Gastroesophageal sphincter (tissue), 4 donors: Measurements from ENCODE around the gene ASPRV1. TPM values are rescaled to one million over a fixed set of nuclear protein-coding genes. Genes with fewer than 3 reads are reported as not detected.

Source experiments
- ATAC-seq: fragments of 150-250 bp; one replicate; pipeline ENCODE4 v1.9.1; 2016; ENCODE audit warnings: mild to moderate bottlenecking, moderate library complexity
- H3K27ac ChIP-seq, 4 donors: fragments of 200-600 bp; sonication (generic) in 3 of 4; 1 replicate in 3 of 4; 2 replicates in 1 of 4; pipeline ENCODE4 v1.5.1; 2016 to 2019
- H3K27me3 ChIP-seq: fragments of 200-600 bp; sonication (generic); one replicate; pipeline ENCODE4 v1.5.1; 2019
- H3K36me3 ChIP-seq, 2 donors: fragments of 200-600 bp; sonication (generic); one replicate each; pipeline ENCODE4 v1.5.1; 2019; ENCODE audit warnings: control low read depth in 1 of 2
- H3K4me1 ChIP-seq, 3 donors: fragments of 200-600 bp; sonication (generic); 1 replicate in 2 of 3; 2 replicates in 1 of 3; pipeline ENCODE4 v1.5.1; 2016 to 2019; ENCODE audit warnings: control low read depth in 2 of 3
- H3K4me3 ChIP-seq, 2 donors: fragments of 200-600 bp; sonication (generic); one replicate each; pipeline ENCODE4 v1.5.1; 2019; ENCODE audit warnings: mild to moderate bottlenecking in 1 of 2, moderate library complexity in 1 of 2
- H3K9me3 ChIP-seq, 3 donors: fragments of 200-600 bp; sonication (generic); one replicate each; pipeline ENCODE4 v1.5.1; 2017 to 2019; ENCODE audit warnings: control low read depth in 2 of 3
- EP300 ChIP-seq: sonication (generic); formaldehyde crosslinking; IDR thresholded peaks from one replicate; pipeline ENCODE4 v1.6.1; 2017; ENCODE audit warnings: antibody characterized with exemption, mild to moderate bottlenecking
- POLR2A ChIP-seq, 2 donors: fragments of 450-650 bp; IDR thresholded peaks; one replicate each; pipeline ENCODE4 v1.6.1; 2017; ENCODE audit warnings: antibody characterized with exemption in 2 of 2, mild to moderate bottlenecking in 2 of 2, moderate library complexity in 1 of 2
- POLR2AphosphoS5 ChIP-seq: sonication (generic); formaldehyde crosslinking; IDR thresholded peaks from one replicate; pipeline ENCODE4 v1.6.1; 2017; ENCODE audit warnings: antibody characterized with exemption
- WGBS, 2 donors: methylation state at CpG; one replicate each; pipeline ENCODE4 v1.1.5; 2018; ENCODE audit warnings: low coverage in 1 of 2; 5-methylcytosine and 5-hydroxymethylcytosine counted together
- total RNA-seq, 4 donors: library from RNA; depleted of rRNA; stranded (reverse); fragments of >200 nt; gene quantifications; one replicate each; pipeline ENCODE4 v1.1.0, GENCODE V29; 2016
- TF ChIP-seq, protein P1 (sequence below), 4 experiments: fragments of 200-600 bp in 2 of 4; fragments of 450-650 bp in 2 of 4; sonication (generic) in 1 of 4; IDR thresholded peaks; one replicate each; pipeline ENCODE4 v1.5.1; 2017 to 2019; ENCODE audit warnings: antibody characterized with exemption in 4 of 4, mild to moderate bottlenecking in 2 of 4, moderate library complexity in 2 of 4

Gene ASPRV1
- 1 to 10 TPM; 1.0 to 1.4 (median 1.3) TPM for total RNA-seq

DNA sequence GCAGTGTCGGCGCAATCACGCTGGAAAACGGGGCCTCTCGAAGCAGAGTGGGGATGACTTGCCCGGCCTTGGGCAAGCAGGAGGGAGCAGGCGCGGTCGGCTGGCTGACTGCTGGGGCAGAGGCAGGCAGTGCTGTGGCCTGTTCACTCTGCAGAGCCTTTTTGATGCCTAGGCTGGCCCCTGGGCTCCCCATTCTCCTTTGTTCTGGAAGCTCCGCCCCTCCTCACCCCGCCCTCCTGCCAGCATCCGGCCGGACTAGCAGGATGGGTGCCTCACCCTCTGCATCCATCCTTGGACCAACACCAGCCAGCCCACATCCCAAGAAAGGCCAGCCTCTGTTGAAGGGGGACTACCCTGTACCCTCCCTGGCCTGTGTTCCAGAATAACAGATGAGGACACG lies at the start of gene ASPRV1:
Gene ASPRV1, minus strand, starts transcription at position 136 of the 400 bp plus-strand sequence. CDS start 195 bp downstream, outside the sequence.
- TF ChIP-seq POLR2A (IDR thresholded peaks at IDR 0.05) (no peak), EP300 (no peak)
- 47% methylated on average over 3 of the region's 14 CpGs; no CpG with 5 or more reads in 1 of the 2 donors for WGBS, 2 donors
- Histone ChIP-seq H3K27me3 (no peaks in the 10 kb centered on the region), H3K36me3 (no peaks in the 10 kb centered on the region), H3K27ac (no peak within 1 kb of the TSS), H3K4me1 (no peaks in the 10 kb centered on the region), H3K4me3 (no peak within 1 kb of the TSS), H3K9me3 (no peaks in the 10 kb centered on the region)
- ATAC-seq, result no peak

GRCh38 chr2:70010576-70011111 lies 49.2 kb upstream of the ASPRV1 start:
- Histone ChIP-seq H3K27me3 (no peaks in the 10 kb centered on the region), H3K27ac (no peak overlapping the region), H3K36me3 (peaks cover 0 to 14% of the 10 kb centered on the region in 2 donors), H3K4me1 (no peaks in the 10 kb centered on the region), H3K4me3 (no peak overlapping the region), H3K9me3 (no peaks in the 10 kb centered on the region)
- ATAC-seq, result no peak
- TF ChIP-seq EP300 (no peak), POLR2A (IDR thresholded peaks at IDR 0.05) (no peak), POLR2AphosphoS5 (no peak)
- TF ChIP-seq, protein P1, sequence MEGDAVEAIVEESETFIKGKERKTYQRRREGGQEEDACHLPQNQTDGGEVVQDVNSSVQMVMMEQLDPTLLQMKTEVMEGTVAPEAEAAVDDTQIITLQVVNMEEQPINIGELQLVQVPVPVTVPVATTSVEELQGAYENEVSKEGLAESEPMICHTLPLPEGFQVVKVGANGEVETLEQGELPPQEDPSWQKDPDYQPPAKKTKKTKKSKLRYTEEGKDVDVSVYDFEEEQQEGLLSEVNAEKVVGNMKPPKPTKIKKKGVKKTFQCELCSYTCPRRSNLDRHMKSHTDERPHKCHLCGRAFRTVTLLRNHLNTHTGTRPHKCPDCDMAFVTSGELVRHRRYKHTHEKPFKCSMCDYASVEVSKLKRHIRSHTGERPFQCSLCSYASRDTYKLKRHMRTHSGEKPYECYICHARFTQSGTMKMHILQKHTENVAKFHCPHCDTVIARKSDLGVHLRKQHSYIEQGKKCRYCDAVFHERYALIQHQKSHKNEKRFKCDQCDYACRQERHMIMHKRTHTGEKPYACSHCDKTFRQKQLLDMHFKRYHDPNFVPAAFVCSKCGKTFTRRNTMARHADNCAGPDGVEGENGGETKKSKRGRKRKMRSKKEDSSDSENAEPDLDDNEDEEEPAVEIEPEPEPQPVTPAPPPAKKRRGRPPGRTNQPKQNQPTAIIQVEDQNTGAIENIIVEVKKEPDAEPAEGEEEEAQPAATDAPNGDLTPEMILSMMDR (IDR thresholded peaks at IDR 0.05), result no peak
- WGBS, 2 donors, result 17 to 50% methylated on average over 1 of the region's 2 CpGs

DNA sequence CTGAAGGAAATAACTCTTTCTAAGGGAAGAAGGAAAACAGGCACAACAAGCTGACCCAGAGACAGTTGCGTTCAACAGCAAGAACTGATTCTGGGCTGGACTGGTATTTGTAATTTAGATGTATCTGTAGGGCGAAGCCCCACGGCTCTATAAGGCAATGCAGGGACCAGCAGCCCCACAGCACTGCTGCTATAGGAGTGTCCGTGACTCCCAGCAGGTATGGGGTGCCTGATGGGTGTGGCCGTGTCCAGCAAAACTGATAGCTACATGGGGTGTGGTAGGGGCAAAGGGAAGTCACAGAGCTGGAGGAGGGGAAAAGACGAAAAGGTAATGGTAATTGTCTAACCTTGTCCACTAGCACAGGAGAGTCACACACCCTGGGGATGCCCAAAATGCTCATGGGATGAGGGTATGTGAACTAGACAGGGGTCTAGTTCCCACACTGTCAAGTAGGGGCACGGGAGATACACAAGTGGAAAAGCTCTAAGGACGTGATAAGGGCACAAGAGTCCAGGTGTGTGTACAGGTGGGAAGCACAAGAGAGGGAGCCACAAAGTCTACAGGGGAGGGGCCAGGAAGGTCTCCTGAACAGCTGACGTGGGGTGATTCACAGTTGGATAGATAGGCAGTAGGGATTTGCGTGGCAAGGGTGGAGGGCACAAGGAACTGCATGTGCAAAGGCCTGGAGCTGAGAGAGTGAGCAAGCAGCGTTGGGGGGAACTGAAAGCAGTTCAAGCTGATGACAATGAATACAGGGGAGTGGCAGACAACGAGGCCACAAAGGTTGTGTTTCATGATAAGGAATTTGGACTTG lies 48.5 kb upstream of the ASPRV1 start:
- Histone ChIP-seq H3K4me3 (no peak overlapping the region), H3K27ac (no peak overlapping the region), H3K9me3 (no peaks in the 10 kb centered on the region), H3K27me3 (no peaks in the 10 kb centered on the region), H3K36me3 (peaks cover 0 to 14% of the 10 kb centered on the region in 2 donors), H3K4me1 (no peaks in the 10 kb centered on the region)
- peak; percentile 25 for ATAC-seq
- TF ChIP-seq POLR2A (IDR thresholded peaks at IDR 0.05) (no peak), POLR2AphosphoS5 (no peak), EP300 (no peak)
- TF ChIP-seq, protein P1 (IDR thresholded peaks at IDR 0.05), result no peak
- WGBS, 2 donors, result 78 to 89% methylated on average over 10 of the region's 12 CpGs

- H3K27ac ChIP-seq, result no peak overlapping the region
- no peak overlapping the region for H3K4me3 ChIP-seq
- H3K36me3 ChIP-seq, result peaks cover 0 to 9% of the 10 kb centered on the region in 2 donors
- no peaks in the 10 kb centered on the region for H3K9me3 ChIP-seq
- no peak for ATAC-seq
- no peaks in the 10 kb centered on the region for H3K4me1 ChIP-seq
- TF ChIP-seq POLR2A (IDR thresholded peaks at IDR 0.05), result no peak
- no peak for TF ChIP-seq EP300
- TF ChIP-seq POLR2AphosphoS5, result no peak
- TF ChIP-seq, protein P1 (IDR thresholded peaks at IDR 0.05), result no peak
- no peaks in the 10 kb centered on the region for H3K27me3 ChIP-seq
- 100% methylated on average over 1 of the region's 3 CpGs; no CpG with 5 or more reads in 1 of the 2 donors for WGBS, 2 donors
Observed at GRCh38 chr2:70008290-70008689, 46.9 kb upstream of the ASPRV1 start.

- Histone ChIP-seq H3K4me1 (no peaks in the 10 kb centered on the region), H3K9me3 (no peaks in the 10 kb centered on the region), H3K27me3 (no peaks in the 10 kb centered on the region), H3K27ac (no peak overlapping the region), H3K4me3 (no peak overlapping the region), H3K36me3 (peaks cover 0 to 9% of the 10 kb centered on the region in 2 donors)
- ATAC-seq, result no peak
- TF ChIP-seq POLR2AphosphoS5, result no peak
- TF ChIP-seq, protein P1 (IDR thresholded peaks at IDR 0.05), result no peak
- TF ChIP-seq EP300, result no peak
- no peak for TF ChIP-seq POLR2A (IDR thresholded peaks at IDR 0.05)
- 96 to 97% methylated on average over 11 to 13 of the region's 13 CpGs for WGBS, 2 donors
Observed at GRCh38 chr2:70007151-70007550, 45.7 kb upstream of the ASPRV1 start.
